ENCODE data around the gene ZC3H11A.

Gene ZC3H11A

DNA sequence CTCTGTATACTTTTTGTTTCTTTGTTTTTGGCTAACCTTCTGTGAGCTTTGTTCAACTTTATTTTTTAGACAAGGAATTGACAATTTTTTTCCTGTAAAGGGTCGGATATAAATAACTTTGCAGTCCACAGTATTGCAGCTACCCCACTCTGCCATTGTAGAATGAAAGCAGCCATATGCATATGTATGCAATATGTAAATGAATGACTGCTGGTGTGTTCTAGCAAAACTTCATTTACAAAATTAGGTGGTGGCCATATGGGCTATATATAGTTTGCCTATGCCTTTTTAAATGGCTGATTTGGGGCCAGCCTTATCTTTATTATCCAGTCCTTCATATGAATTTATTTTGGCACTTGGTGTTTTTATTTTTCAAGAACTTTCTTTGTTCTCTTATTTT is 48.0 kb downstream of the ZC3H11A start:
- H3K4me3 ChIP-seq (ENCODE audit: low read length) = no peak overlapping the region
- TF ChIP-seq CTCF (conservative IDR thresholded peaks at IDR 0.05; ENCODE audit: low read depth, low read length) = no peak
- no peak for DNase-seq (ENCODE audit: low read depth)

Data from retinal pigment epithelial cell (primary cell).